Heart left ventricle (tissue), 16 donors: Measurements from ENCODE around the gene JPH3. TPM values are rescaled to one million over a fixed set of nuclear protein-coding genes. Genes with fewer than 3 reads are reported as not detected.
A peak's percentile ranks its signal among the peaks of the same experiment; 100 is the strongest.

Source experiments
- ATAC-seq, 4 donors: fragments of 200-7000 bp; cut with Tn5 transposase; one replicate each; pipeline ENCODE4 v1.9.1; 2020 to 2022; ENCODE audit warnings: moderate library complexity in 4 of 4, mild to moderate bottlenecking in 3 of 4, moderate number of reproducible peaks in 1 of 4
- DNase-seq, 5 donors: peaks; one replicate each; pipeline ENCODE4 v3.0.0-alpha.2; 2020
- H3K27ac ChIP-seq, 12 donors: fragments of 200-600 bp; sonication (generic) in 4 of 12; one replicate each; pipeline versions ENCODE4 v1.5.0 to v1.8.0; 2016 to 2022; ENCODE audit warnings: mild to moderate bottlenecking in 2 of 12
- H3K27me3 ChIP-seq, 9 donors: fragments of 200-600 bp; sonication (generic) in 2 of 9; one replicate each; pipeline versions ENCODE4 v1.5.1 to v1.8.0; 2016 to 2022; ENCODE audit warnings: mild to moderate bottlenecking in 3 of 9
- H3K36me3 ChIP-seq, 9 donors: fragments of 200-600 bp; sonication (generic) in 2 of 9; one replicate each; pipeline versions ENCODE4 v1.5.0 to v1.8.0; 2018 to 2022; ENCODE audit warnings: mild to moderate bottlenecking in 2 of 9
- H3K4me1 ChIP-seq, 12 donors: fragments of 200-600 bp; sonication (generic) in 4 of 12; one replicate each; pipeline versions ENCODE4 v1.5.0 to v1.8.0; 2016 to 2022; ENCODE audit warnings: mild to moderate bottlenecking in 3 of 12
- H3K4me3 ChIP-seq, 12 donors: fragments of 200-600 bp; sonication (generic) in 4 of 12; one replicate each; pipeline versions ENCODE4 v1.5.0 to v1.8.0; 2017 to 2022; ENCODE audit warnings: mild to moderate bottlenecking in 9 of 12, moderate library complexity in 4 of 12
- H3K9me3 ChIP-seq, 12 donors: fragments of 200-600 bp; sonication (generic) in 4 of 12; one replicate each; pipeline versions ENCODE4 v1.5.0 to v1.8.0; 2016 to 2022; ENCODE audit warnings: mild to moderate bottlenecking in 1 of 12
- POLR2A ChIP-seq, 2 donors: fragments of 450-650 bp; IDR thresholded peaks; one replicate each; pipeline ENCODE4 v1.6.1; 2017; ENCODE audit warnings: antibody characterized with exemption in 2 of 2, mild to moderate bottlenecking in 2 of 2, moderate library complexity in 2 of 2
- WGBS, 4 donors: extraction: QIAGEN DNeasy Blood & Tissue Kit in 2 of 4; methylation state at CpG; one replicate each; pipeline versions ENCODE4 v1.1.5 to v1.1.7; 2013 to 2018; 5-methylcytosine and 5-hydroxymethylcytosine counted together
- intact Hi-C, 10 donors: fragments of 100-400 bp; cut with DNase I; formaldehyde crosslinking; loops; one replicate each; pipeline versions ENCODE4 v1.11.1 to v1.14.2; 2022
- polyA plus RNA-seq, 2 donors: library from polyadenylated mRNA; stranded (reverse); fragments of 200-250 nt; gene quantifications; one replicate each; pipeline ENCODE4 v1.2.3, GENCODE V29; 2013
- total RNA-seq, 9 donors: library from RNA; depleted of rRNA in 2 of 9; stranded (reverse); fragments of >200 nt in 2 of 9; fragmentation: NEBNext Ultra II Directional in 3 of 9; extraction: Animal tissue kit (Norgen Biotek cat#: 25700) in 3 of 9; gene quantifications; one replicate each; pipeline versions ENCODE4 v1.1.0 to v1.2.4, GENCODE V29; 2016 to 2023
- TF ChIP-seq, protein P1 (sequence below), 12 donors: fragments of 200-600 bp; sonication (generic) in 4 of 12; IDR thresholded peaks; one replicate each; pipeline versions ENCODE4 v1.5.0 to v1.8.0; 2018 to 2022; ENCODE audit warnings: antibody characterized with exemption in 12 of 12, mild to moderate bottlenecking in 5 of 12
- donor health status: ischemic (EF 13 %, LVEDD 7.1; RV severe dilation, severe dysfunction).
- donor health status: healthy with polysubstance abuse.
- donor health status: DM: no; HTN: yes; CAD: no.
- donor health status: DM: no; HTN: no; CAD: no.
- donor health status: ischemic (EF 25% LVEDD 6.9; RV normal size, moderate dysfunction).
- donor health status: ischemic (EF 25% LVEDD 5.7; RV mildly dilated, moderate dysfunction).
- donor health status: healthy.
- donor health status: DM: yes; HTN: yes; CAD: no.
- donor health status: ischemic (EF 35%, LVEDD 5.7; RV mildly dilated, moderate dysfunction).
- donor health status: nonischemic (EF 11% LVEDD 7.7; RV severe dilation, severe dysfunction).
- donor health status: DM: yes; HTN: yes; CAD: no.
- donor health status: PGD.
- donor health status: ischemic (EF 29% LVEDD 5.4; RV normal size, mild dysfunction).
- donor health status: nonischemic (EF 23%, LVEDD 6.1; RV moderate dilation, normal function).

JPH3 gene
- total and polyA plus RNA-seq, 11 donors: 0.03 to 0.58 (median 0.21) TPM; not detected in 7

DNA sequence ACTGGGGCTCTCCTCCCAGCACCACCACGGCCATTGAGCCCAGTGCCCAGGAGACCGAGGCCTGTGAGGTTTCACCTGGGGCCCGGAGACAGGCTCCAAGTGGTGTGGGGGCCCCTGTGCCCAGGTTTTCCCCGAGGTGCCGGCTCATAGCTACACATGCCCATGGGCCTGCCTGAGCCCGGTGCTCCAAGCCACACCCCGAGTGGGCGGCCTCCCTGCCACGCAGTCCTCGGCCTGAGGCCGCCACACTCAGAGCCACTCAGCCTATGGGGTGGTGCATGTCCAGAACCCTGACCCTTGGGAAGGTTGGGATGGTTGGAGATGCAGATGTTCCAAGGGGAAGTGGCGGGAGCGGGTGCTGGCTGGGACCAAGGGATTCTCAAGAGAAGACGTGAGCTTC is 24.1 kb downstream of the JPH3 start:
- Histone ChIP-seq H3K36me3 (no peaks in the 10 kb centered on the region), H3K9me3 (peaks cover 0 to 16% (median 8%) of the 10 kb centered on the region in 12 donors), H3K27ac (no peak overlapping the region), H3K27me3 (peaks cover 0 to 31% (median 7%) of the 10 kb centered on the region in 9 donors), H3K4me1 (no peaks in the 10 kb centered on the region), H3K4me3 (no peak overlapping the region)
- no peak for TF ChIP-seq POLR2A (IDR thresholded peaks at IDR 0.05)
- TF ChIP-seq, protein P1, sequence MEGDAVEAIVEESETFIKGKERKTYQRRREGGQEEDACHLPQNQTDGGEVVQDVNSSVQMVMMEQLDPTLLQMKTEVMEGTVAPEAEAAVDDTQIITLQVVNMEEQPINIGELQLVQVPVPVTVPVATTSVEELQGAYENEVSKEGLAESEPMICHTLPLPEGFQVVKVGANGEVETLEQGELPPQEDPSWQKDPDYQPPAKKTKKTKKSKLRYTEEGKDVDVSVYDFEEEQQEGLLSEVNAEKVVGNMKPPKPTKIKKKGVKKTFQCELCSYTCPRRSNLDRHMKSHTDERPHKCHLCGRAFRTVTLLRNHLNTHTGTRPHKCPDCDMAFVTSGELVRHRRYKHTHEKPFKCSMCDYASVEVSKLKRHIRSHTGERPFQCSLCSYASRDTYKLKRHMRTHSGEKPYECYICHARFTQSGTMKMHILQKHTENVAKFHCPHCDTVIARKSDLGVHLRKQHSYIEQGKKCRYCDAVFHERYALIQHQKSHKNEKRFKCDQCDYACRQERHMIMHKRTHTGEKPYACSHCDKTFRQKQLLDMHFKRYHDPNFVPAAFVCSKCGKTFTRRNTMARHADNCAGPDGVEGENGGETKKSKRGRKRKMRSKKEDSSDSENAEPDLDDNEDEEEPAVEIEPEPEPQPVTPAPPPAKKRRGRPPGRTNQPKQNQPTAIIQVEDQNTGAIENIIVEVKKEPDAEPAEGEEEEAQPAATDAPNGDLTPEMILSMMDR (IDR thresholded peaks at IDR 0.05): no peak
- DNase-seq (peak in 1 of 5 donors; percentile 48), ATAC-seq (no peak)
- 72 to 83% (median 79%) methylated on average over 9 to 14 of the region's 14 CpGs for WGBS, 4 donors
- intact Hi-C loops: no loop called here

GRCh38 chr16:87626905-87627304 is 24.6 kb downstream of the JPH3 start:
- no peaks in the 10 kb centered on the region for H3K4me1 ChIP-seq
- peaks cover 0 to 16% (median 10%) of the 10 kb centered on the region in 12 donors for H3K9me3 ChIP-seq
- H3K27ac ChIP-seq: no peak overlapping the region
- DNase-seq (peak in 1 of 5 donors; percentile 13), ATAC-seq (no peak)
- H3K4me3 ChIP-seq: no peak overlapping the region
- H3K27me3 ChIP-seq: peaks cover 0 to 29% (median 7%) of the 10 kb centered on the region in 9 donors
- intact Hi-C loops: no loop called here
- TF ChIP-seq, protein P1 (IDR thresholded peaks at IDR 0.05): no peak
- TF ChIP-seq POLR2A (IDR thresholded peaks at IDR 0.05): no peak
- WGBS, 4 donors: 75 to 85% (median 76%) methylated on average over 6 of the region's 6 CpGs
- no peaks in the 10 kb centered on the region for H3K36me3 ChIP-seq

GRCh38 chr16:87627542-87628245 is 25.4 kb downstream of the JPH3 start:
- peak in 1 of 5 donors; percentile 33 for DNase-seq
- intact Hi-C loops: no loop called here

More at GRCh38 chr16:87627542-87628245, 25.4 kb downstream of the JPH3 start:
- no peak for ATAC-seq
- 52 to 79% (median 64%) methylated on average over 8 to 14 of the region's 14 CpGs for WGBS, 4 donors
- Histone ChIP-seq H3K36me3 (no peaks in the 10 kb centered on the region), H3K4me1 (no peaks in the 10 kb centered on the region), H3K27me3 (peaks cover 0 to 30% (median 7%) of the 10 kb centered on the region in 9 donors), H3K27ac (no peak overlapping the region), H3K9me3 (peaks cover 0 to 16% (median 10%) of the 10 kb centered on the region in 12 donors), H3K4me3 (no peak overlapping the region)
- no peak for TF ChIP-seq POLR2A (IDR thresholded peaks at IDR 0.05)
- TF ChIP-seq, protein P1 (IDR thresholded peaks at IDR 0.05): no peak
